Osteocyte (in vitro differentiated cells): ENCODE measurements around the gene ZNF284. TPM values are rescaled to one million over a fixed set of nuclear protein-coding genes. Genes with fewer than 3 reads are reported as not detected.

ENCODE experiments used
- DNase-seq: peaks from one replicate; pipeline ENCODE4 v3.0.0; 2021; ENCODE audit warnings: mixed read lengths; ENCODE audit not compliant: unreplicated experiment; ENCODE audit errors: extremely low spot score
- H3K27ac Mint-ChIP-seq: one replicate; pipeline ENCODE4 v1.8.0; 2021; ENCODE audit warnings: mild to moderate bottlenecking, mixed read lengths; ENCODE audit not compliant: unreplicated experiment
- H3K27me3 Mint-ChIP-seq: one replicate; pipeline ENCODE4 v1.8.0; 2021; ENCODE audit warnings: mixed read lengths; ENCODE audit not compliant: unreplicated experiment
- H3K36me3 Mint-ChIP-seq: one replicate; pipeline ENCODE4 v1.8.0; 2021; ENCODE audit warnings: mixed read lengths; ENCODE audit not compliant: unreplicated experiment
- H3K4me1 Mint-ChIP-seq: one replicate; pipeline ENCODE4 v1.8.0; 2021; ENCODE audit warnings: mixed read lengths; ENCODE audit not compliant: unreplicated experiment
- H3K4me3 Mint-ChIP-seq: one replicate; pipeline ENCODE4 v1.8.0; 2021; ENCODE audit warnings: mild to moderate bottlenecking, moderate library complexity, mixed read lengths; ENCODE audit not compliant: unreplicated experiment
- H3K9me3 Mint-ChIP-seq: one replicate; pipeline ENCODE4 v1.8.0; 2021; ENCODE audit warnings: mixed read lengths; ENCODE audit not compliant: unreplicated experiment
- total RNA-seq: library from RNA; stranded (reverse); gene quantifications from 2 replicates; pipeline ENCODE4 v1.2.1, GENCODE V29; 2021
- TF ChIP-seq, protein P1 (sequence below): fragments of 200-600 bp; sonication (generic); IDR thresholded peaks from 2 replicates; pipeline ENCODE4 v1.5.0; 2021; ENCODE audit warnings: antibody characterized with exemption, mild to moderate bottlenecking, moderate library complexity

Gene ZNF284
- total RNA-seq, 1 donor from 2014 or later = 3.8 TPM

DNA sequence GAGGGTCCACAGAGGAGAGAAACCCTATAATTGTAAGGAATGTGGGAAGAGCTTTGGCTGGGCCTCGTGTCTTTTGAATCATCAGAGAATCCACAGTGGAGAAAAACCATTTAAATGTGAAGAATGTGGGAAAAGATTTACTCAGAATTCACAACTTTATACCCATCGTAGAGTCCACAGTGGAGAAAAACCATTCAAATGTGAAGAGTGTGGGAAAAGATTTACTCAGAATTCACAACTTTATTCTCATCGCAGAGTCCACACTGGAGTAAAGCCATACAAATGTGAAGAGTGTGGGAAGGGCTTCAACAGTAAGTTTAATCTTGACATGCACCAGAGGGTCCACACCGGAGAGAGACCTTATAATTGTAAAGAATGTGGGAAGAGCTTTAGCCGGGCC lies 60.0 kb downstream of the ZNF284 start:
- no peak overlapping the region for H3K27ac Mint-ChIP-seq
- no peaks in the 10 kb centered on the region for H3K4me1 Mint-ChIP-seq
- peaks cover 38% of the 10 kb centered on the region for H3K36me3 Mint-ChIP-seq
- no peaks in the 10 kb centered on the region for H3K27me3 Mint-ChIP-seq
- DNase-seq = no peak
- H3K9me3 Mint-ChIP-seq = peaks cover 43% of the 10 kb centered on the region
- no peak overlapping the region for H3K4me3 Mint-ChIP-seq
- TF ChIP-seq, protein P1, sequence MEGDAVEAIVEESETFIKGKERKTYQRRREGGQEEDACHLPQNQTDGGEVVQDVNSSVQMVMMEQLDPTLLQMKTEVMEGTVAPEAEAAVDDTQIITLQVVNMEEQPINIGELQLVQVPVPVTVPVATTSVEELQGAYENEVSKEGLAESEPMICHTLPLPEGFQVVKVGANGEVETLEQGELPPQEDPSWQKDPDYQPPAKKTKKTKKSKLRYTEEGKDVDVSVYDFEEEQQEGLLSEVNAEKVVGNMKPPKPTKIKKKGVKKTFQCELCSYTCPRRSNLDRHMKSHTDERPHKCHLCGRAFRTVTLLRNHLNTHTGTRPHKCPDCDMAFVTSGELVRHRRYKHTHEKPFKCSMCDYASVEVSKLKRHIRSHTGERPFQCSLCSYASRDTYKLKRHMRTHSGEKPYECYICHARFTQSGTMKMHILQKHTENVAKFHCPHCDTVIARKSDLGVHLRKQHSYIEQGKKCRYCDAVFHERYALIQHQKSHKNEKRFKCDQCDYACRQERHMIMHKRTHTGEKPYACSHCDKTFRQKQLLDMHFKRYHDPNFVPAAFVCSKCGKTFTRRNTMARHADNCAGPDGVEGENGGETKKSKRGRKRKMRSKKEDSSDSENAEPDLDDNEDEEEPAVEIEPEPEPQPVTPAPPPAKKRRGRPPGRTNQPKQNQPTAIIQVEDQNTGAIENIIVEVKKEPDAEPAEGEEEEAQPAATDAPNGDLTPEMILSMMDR = no peak

Other genes starting within 250 kb of the ZNF284 start
- gene ZNF283, start 244.8 kb upstream of the ZNF284 start, total RNA-seq = 9.8 and 11.5 TPM in 2 replicates
- 6.5 and 6.6 TPM in 2 replicates for gene ZNF404, start 188.2 kb upstream of the ZNF284 start, total RNA-seq
- 19.9 and 20.6 TPM in 2 replicates for gene ZNF45, start 136.9 kb upstream of the ZNF284 start, total RNA-seq
- gene ZNF221, start 120.9 kb upstream of the ZNF284 start, total RNA-seq = 9.2 and 11.4 TPM in 2 replicates
- gene ZNF155, start 88.0 kb upstream of the ZNF284 start, total RNA-seq = 8.1 and 8.9 TPM in 2 replicates
- 4.1 and 5.3 TPM in 2 replicates for gene ZNF230, start 69.2 kb upstream of the ZNF284 start, total RNA-seq
- 6.1 and 6.5 TPM in 2 replicates for gene ZNF222, start 46.8 kb upstream of the ZNF284 start, total RNA-seq
- gene ZNF223, start 20.1 kb upstream of the ZNF284 start, total RNA-seq = 5.3 and 8.5 TPM in 2 replicates
- gene ZNF224, start 22.2 kb downstream of the ZNF284 start, total RNA-seq = 29.6 and 30.2 TPM in 2 replicates
- gene ZNF225, start 41.2 kb downstream of the ZNF284 start, total RNA-seq = 6.1 and 7.9 TPM in 2 replicates
- gene ZNF234, start 69.4 kb downstream of the ZNF284 start, total RNA-seq = 17.4 and 19.3 TPM in 2 replicates
- 28.8 TPM in 2 replicates for gene ZNF226, start 92.9 kb downstream of the ZNF284 start, total RNA-seq
- 22.6 and 30.7 TPM in 2 replicates for gene ZNF227, start 140.4 kb downstream of the ZNF284 start, total RNA-seq
- gene ZNF233, start 187.7 kb downstream of the ZNF284 start, total RNA-seq = 1.6 and 2.5 TPM in 2 replicates
- 8.9 and 9.7 TPM in 2 replicates for gene ZNF235, start 232.9 kb downstream of the ZNF284 start, total RNA-seq